HepG2 (cell line): ENCODE results near the gene WDR7. TPM values are rescaled to one million over a fixed set of nuclear protein-coding genes. Genes with fewer than 3 reads are reported as not detected.

Experiments
- ATAC-seq: fragments of 200-7000 bp; cut with Tn5 transposase; 3 replicates; pipeline ENCODE4 v1.9.1; 2020; ENCODE audit warnings: mild to moderate bottlenecking, moderate library complexity
- BruUV-seq: library from RNA; stranded (reverse); fragments of 400-500 nt; replicated peaks from 2 replicates; lab custom pipeline; 2021; lab: Mats Ljungman, UMichigan
- CTCF ChIA-PET: fragments of 300-600 bp; formaldehyde crosslinking; extraction: SDS; loops from one replicate; lab custom pipeline; 2021; ENCODE audit warnings: low total read pairs, inconsistent platforms, low intra/inter-chr PET ratio; lab: Yijun Ruan, JAX
- POLR2A ChIA-PET: fragments of 350-600 bp; sonication (Branson Sonifier 250); formaldehyde crosslinking; loops from one replicate; lab custom pipeline; 2020; ENCODE audit warnings: antibody characterized with exemption, inconsistent platforms; lab: Yijun Ruan, JAX
- DNase-seq: peaks from one replicate; pipeline ENCODE4 v3.0.0-alpha.2; 2015; ENCODE audit warnings: low spot score
- FAIRE-seq: peaks from 3 replicates; lab custom pipeline; 2011; peaks lifted over from hg19 to GRCh38; lab: Jason Lieb, UNC
- H2AFZ ChIP-seq: one replicate; pipeline ENCODE4 v1.6.1; 2011; ENCODE audit warnings: low read length, inconsistent platforms
- H3K27ac ChIP-seq: fragments of 300-600 bp; 3 replicates; pipeline ENCODE4 v1.8.0; 2011; ENCODE audit warnings: mixed run types, mild to moderate bottlenecking, mixed read lengths, low read length, inconsistent platforms; ENCODE audit not compliant: insufficient read depth; ENCODE audit errors: extremely low read length
- H3K27me3 ChIP-seq, 2 experiments: fragments of 200-600 bp in 1 of 2; 2 replicates in 1 of 2; 3 replicates in 1 of 2; pipeline versions ENCODE4 v1.6.0 to v1.8.0; 2011; ENCODE audit warnings: low read length in 2 of 2, mild to moderate bottlenecking in 2 of 2, moderate library complexity in 2 of 2, inconsistent platforms in 1 of 2; ENCODE audit not compliant: insufficient read depth in 2 of 2, control insufficient read depth in 1 of 2
- H3K36me3 ChIP-seq, 2 experiments: fragments of 200-600 bp in 1 of 2; replicated peaks in 1 of 2; 2 replicates in 1 of 2; 3 replicates in 1 of 2; pipeline versions ENCODE4 v1.5.1 to v1.8.0; 2011; ENCODE audit warnings: low read length in 2 of 2, inconsistent platforms in 1 of 2; ENCODE audit not compliant: insufficient read depth in 2 of 2, control insufficient read depth in 1 of 2
- H3K4me1 ChIP-seq: 2 replicates; pipeline ENCODE4 v1.5.1; 2012; ENCODE audit warnings: low read length, inconsistent platforms; ENCODE audit not compliant: insufficient read depth
- H3K4me2 ChIP-seq: 2 replicates; pipeline ENCODE4 v1.6.0; 2011; ENCODE audit warnings: low read depth, low read length, inconsistent platforms
- H3K4me3 ChIP-seq, 3 experiments: fragments of 200-600 bp in 1 of 3; sonication (generic), shearing (Covaris generic) in 1 of 3; replicated peaks in 1 of 3; 2 replicates each; pipeline ENCODE4 v1.5.1; 2011 to 2016; ENCODE audit warnings: low read length in 3 of 3, inconsistent platforms in 2 of 3, low read depth in 2 of 3, mild to moderate bottlenecking in 2 of 3, control low read depth in 1 of 3, mixed read lengths in 1 of 3; ENCODE audit not compliant: insufficient read depth in 1 of 3
- H3K79me2 ChIP-seq: one replicate; pipeline ENCODE4 v1.6.1; 2011; ENCODE audit warnings: low read length, inconsistent platforms; ENCODE audit not compliant: insufficient read depth
- H3K9ac ChIP-seq: 2 replicates; pipeline ENCODE4 v1.6.0; 2011; ENCODE audit warnings: mild to moderate bottlenecking, low read depth, low read length, inconsistent platforms; ENCODE audit not compliant: insufficient read depth
- H3K9me3 ChIP-seq: 2 replicates; pipeline ENCODE4 v1.5.1; 2012; ENCODE audit warnings: mild to moderate bottlenecking, low read length
- H4K20me1 ChIP-seq: 2 replicates; pipeline ENCODE4 v1.6.0; 2011; ENCODE audit warnings: inconsistent platforms, mild to moderate bottlenecking, low read length, moderate library complexity; ENCODE audit not compliant: insufficient read depth
- KDM6A ChIP-seq: IDR thresholded peaks from 2 replicates; pipeline ENCODE4 v1.6.1; 2016; ENCODE audit warnings: low read depth
- MTF1 ChIP-seq: sonication (generic); formaldehyde crosslinking; IDR thresholded peaks from 2 replicates; pipeline ENCODE4 v1.5.0; 2020; ENCODE audit warnings: missing genetic modification reagents
- MXI1 ChIP-seq: IDR thresholded peaks from 3 replicates; pipeline ENCODE4 v1.6.1; 2012; ENCODE audit warnings: low read depth, low read length, inconsistent platforms, borderline replicate concordance
- SRSF4 ChIP-seq: fragments of 200-400 bp; formaldehyde crosslinking; IDR thresholded peaks from one replicate; pipeline ENCODE4 v1.6.1; 2018; ENCODE audit warnings: mild to moderate bottlenecking, low read depth, low read length, moderate library complexity; ENCODE audit not compliant: poor library complexity, severe bottlenecking
- U2AF1 ChIP-seq: fragments of 200-400 bp; formaldehyde crosslinking; optimal IDR thresholded peaks from 2 replicates; pipeline ENCODE3; 2017; ENCODE audit warnings: mild to moderate bottlenecking, low read depth, low read length
- ZBTB43 ChIP-seq: sonication (generic); formaldehyde crosslinking; conservative IDR thresholded peaks from 2 replicates; pipeline ENCODE4 v1.4.0; 2020; ENCODE audit warnings: missing genetic modification reagents
- ZNF510 ChIP-seq: sonication (generic); formaldehyde crosslinking; IDR thresholded peaks from 2 replicates; pipeline ENCODE4 v1.4.0; 2020; ENCODE audit warnings: low read depth, mild to moderate bottlenecking, missing genetic modification reagents
- ZNF547 ChIP-seq: sonication (generic); formaldehyde crosslinking; IDR thresholded peaks from 2 replicates; pipeline ENCODE4 v1.5.1; 2020; ENCODE audit warnings: mild to moderate bottlenecking, missing genetic modification reagents
- ZNF770 ChIP-seq: sonication (generic); formaldehyde crosslinking; IDR thresholded peaks from 2 replicates; pipeline ENCODE4 v1.5.0; 2020; ENCODE audit warnings: mild to moderate bottlenecking, missing genetic modification reagents
- WGBS: methylation state at CpG from one replicate; pipeline ENCODE4 v1.1.6; 2017; ENCODE audit warnings: low lambda C conversion rate; 5-methylcytosine and 5-hydroxymethylcytosine counted together
- in situ Hi-C: cut with HindIII; loops from 2 replicates; pipeline ENCODE4 v1.10.0; 2017; ENCODE audit warnings: low pct_unique_long_range_greater_than_20kb; ENCODE audit not compliant: extremely low pct_ligation_motif_present
- intact Hi-C: fragments of 100-400 bp; cut with micrococcal nuclease; formaldehyde crosslinking; loops from one replicate; pipeline ENCODE4 v1.10.0; 2022; ENCODE audit not compliant: unreplicated experiment
- polyA plus RNA-seq, 8 experiments: library from polyadenylated mRNA; depleted of rRNA in 3 of 8; stranded (reverse) in 7 of 8; unstranded in 1 of 8; fragments of >200 nt; fragmentation: Illumina TruSeq in 4 of 8; extraction: Trizol in 4 of 8; gene quantifications; 2 replicates each; pipeline versions ENCODE4 v1.2.1 to v1.2.3, GENCODE V29; 2011 to 2016; ENCODE audit warnings: low read depth in 4 of 8, missing spikeins in 1 of 8, mixed read lengths in 1 of 8; ENCODE audit not compliant: insufficient read depth in 1 of 8
- total RNA-seq, 5 experiments: library from RNA; depleted of rRNA; stranded (reverse); fragments of >200 nt; fragmentation: Illumina TruSeq; extraction: Trizol; gene quantifications; 2 replicates each; pipeline ENCODE4 v1.2.3, GENCODE V29; 2016; ENCODE audit warnings: low read depth in 1 of 5

WDR7 gene
- total and polyA plus RNA-seq, 2 of the 13 experiments (the other 11 are each of a cell fraction or from before 2014, with no cell fraction given) = 2.0 to 7.8 TPM

DNA sequence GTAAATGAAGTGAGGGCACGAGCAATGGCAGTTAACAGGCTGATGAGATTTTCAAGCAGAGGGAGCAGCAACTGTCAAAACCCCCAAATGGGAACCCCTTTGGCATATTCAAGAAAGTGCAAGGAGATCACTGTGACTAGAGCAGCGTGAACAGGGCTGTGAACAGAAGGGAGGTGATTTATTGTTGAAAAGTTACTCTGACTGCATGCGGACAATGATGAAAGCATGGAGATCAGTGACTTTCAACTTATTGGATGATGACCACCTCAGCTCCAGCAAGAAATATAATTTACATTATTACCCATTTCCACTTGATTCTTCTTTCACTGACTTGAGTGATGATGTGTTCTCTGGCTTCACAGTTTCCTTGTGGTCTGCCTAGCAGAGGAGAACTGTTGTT lies 308.0 kb downstream of the WDR7 start:
- Histone ChIP-seq H3K36me3 (no peaks in the 10 kb centered on the region), H3K27me3 (no peaks in the 10 kb centered on the region), H3K9me3 (no peaks in the 10 kb centered on the region), H3K9ac (no peak overlapping the region), H3K27ac (no peak overlapping the region), H3K4me2 (no peak overlapping the region), H4K20me1 (no peaks in the 10 kb centered on the region), H3K4me3 (no peak overlapping the region), H3K79me2 (no peaks in the 10 kb centered on the region), H3K4me1 (no peaks in the 10 kb centered on the region), H2AFZ (no peak overlapping the region)
- ATAC-seq = no peak
- no TSS peak for BruUV-seq
- in situ Hi-C loops = no loop called here
- TF ChIP-seq U2AF1 (no peak), ZNF547 (CRISPR knock-in tag) (no peak), MXI1 (no peak), ZBTB43 (CRISPR knock-in tag) (no peak), SRSF4 (no peak), KDM6A (CRISPR knock-in tag) (no peak), ZNF770 (no peak), MTF1 (CRISPR knock-in tag) (no peak), ZNF510 (no peak)
- no peak for DNase-seq
- no peak for FAIRE-seq
- 90% methylated on average over 3 of the region's 3 CpGs for WGBS
- ChIA-PET POLR2A (no interaction called here), CTCF (no interaction called here)
- intact Hi-C loops = no loop called here
